ENCODE data around the gene RAB3B.

GRCh38 chr1:51963592-51964308 is 26.8 kb downstream of the RAB3B start:
- TF ChIP-seq EZH2 (IDR thresholded peaks at IDR 0.05; ENCODE audit: low read length, missing control alignments), result no peak
- TF ChIP-seq CTCF (conservative IDR thresholded peaks at IDR 0.05 in 1 of 2, IDR thresholded peaks at IDR 0.05 in 1 of 2; ENCODE audit: low read depth in 1 of 2, low read length in 2 of 2), result no peak
